HepG2 (cell line): Measurements from ENCODE around the gene ABHD1. TPM values are rescaled to one million over a fixed set of nuclear protein-coding genes. Genes with fewer than 3 reads are reported as not detected.
A peak's percentile ranks its signal among the peaks of the same experiment; 100 is the strongest.

Experiments used
- CBX2 ChIP-seq, 2 experiments: fragments of 200-600 bp in 1 of 2; sonication (generic); formaldehyde crosslinking in 1 of 2; IDR thresholded peaks; 2 replicates each; pipeline versions ENCODE4 v1.7.0 to v1.8.1; 2018 to 2022; ENCODE audit warnings: low read depth in 2 of 2, low read length in 1 of 2, mild to moderate bottlenecking in 1 of 2, missing genetic modification reagents in 1 of 2
- CBX5 ChIP-seq: sonication (generic); formaldehyde crosslinking; IDR thresholded peaks from 2 replicates; pipeline ENCODE4 v1.4.0; 2020; ENCODE audit warnings: missing genetic modification reagents, borderline replicate concordance
- GTF2F1 ChIP-seq: fragments of 150-350 bp; IDR thresholded peaks from 2 replicates; pipeline ENCODE4 v1.6.1; 2014; ENCODE audit warnings: low read length
- HNRNPH1 ChIP-seq: fragments of 200-400 bp; formaldehyde crosslinking; optimal IDR thresholded peaks from 2 replicates; pipeline ENCODE3; 2017; ENCODE audit warnings: mild to moderate bottlenecking, low read depth, low read length
- MAZ ChIP-seq, 2 experiments: sonication (generic) in 1 of 2; formaldehyde crosslinking in 1 of 2; IDR thresholded peaks; 2 replicates each; pipeline versions ENCODE4 v1.5.0 to v1.6.1; 2012 to 2020; ENCODE audit warnings: low read depth in 2 of 2, mild to moderate bottlenecking in 2 of 2, borderline replicate concordance in 1 of 2, improper control_type of control experiment in 1 of 2, low read length in 1 of 2, missing genetic modification reagents in 1 of 2, moderate library complexity in 1 of 2
- NCOA1 ChIP-seq: sonication (generic); formaldehyde crosslinking; IDR thresholded peaks from 2 replicates; pipeline ENCODE4 v1.9.0; 2021; ENCODE audit warnings: missing genetic modification reagents
- PHB2 ChIP-seq: fragments of 450-650 bp; IDR thresholded peaks from 2 replicates; pipeline ENCODE4 v1.6.1; 2018; ENCODE audit not compliant: partially characterized antibody
- PHF20 ChIP-seq: sonication (generic); formaldehyde crosslinking; IDR thresholded peaks from 2 replicates; pipeline ENCODE4 v1.5.0; 2020; ENCODE audit warnings: mild to moderate bottlenecking, missing genetic modification reagents
- RXRB ChIP-seq: IDR thresholded peaks from 2 replicates; pipeline ENCODE4 v1.6.1; 2016; ENCODE audit warnings: borderline replicate concordance, missing genetic modification reagents, missing compliant biosample characterization
- SIN3B ChIP-seq: fragments of 150-350 bp; IDR thresholded peaks from 2 replicates; pipeline ENCODE4 v1.6.1; 2014; ENCODE audit warnings: low read length
- SP140L ChIP-seq: sonication (generic); formaldehyde crosslinking; IDR thresholded peaks from 2 replicates; pipeline ENCODE4 v1.4.0; 2020; ENCODE audit warnings: missing genetic modification reagents, borderline replicate concordance
- SRSF1 ChIP-seq: fragments of 200-400 bp; formaldehyde crosslinking; optimal IDR thresholded peaks from 2 replicates; pipeline ENCODE3; 2017; ENCODE audit warnings: mild to moderate bottlenecking, low read depth, low read length, moderate library complexity
- ZFX ChIP-seq: sonication (generic); formaldehyde crosslinking; IDR thresholded peaks from 2 replicates; pipeline ENCODE4 v1.4.0; 2020; ENCODE audit warnings: mild to moderate bottlenecking, low read depth, missing genetic modification reagents, moderate library complexity
- ZNF263 ChIP-seq: sonication (generic); formaldehyde crosslinking; IDR thresholded peaks from 2 replicates; pipeline ENCODE4 v1.4.0; 2020; ENCODE audit warnings: missing genetic modification reagents
- ZNF317 ChIP-seq: sonication (generic); formaldehyde crosslinking; IDR thresholded peaks from 2 replicates; pipeline ENCODE4 v1.5.0; 2020; ENCODE audit warnings: mild to moderate bottlenecking, missing genetic modification reagents
- ZNF333 ChIP-seq: sonication (generic); formaldehyde crosslinking; IDR thresholded peaks from 2 replicates; pipeline ENCODE4 v1.4.0; 2020; ENCODE audit warnings: mild to moderate bottlenecking, missing genetic modification reagents, borderline replicate concordance
- ZNF598 ChIP-seq: sonication (generic); formaldehyde crosslinking; IDR thresholded peaks from 2 replicates; pipeline ENCODE4 v1.5.1; 2020; ENCODE audit warnings: mild to moderate bottlenecking, missing genetic modification reagents, borderline replicate concordance
- polyA plus RNA-seq, 8 experiments: library from polyadenylated mRNA; depleted of rRNA in 3 of 8; stranded (reverse) in 7 of 8; unstranded in 1 of 8; fragments of >200 nt; fragmentation: Illumina TruSeq in 4 of 8; extraction: Trizol in 4 of 8; gene quantifications; 2 replicates each; pipeline versions ENCODE4 v1.2.1 to v1.2.3, GENCODE V29; 2011 to 2016; ENCODE audit warnings: low read depth in 4 of 8, missing spikeins in 1 of 8, mixed read lengths in 1 of 8; ENCODE audit not compliant: insufficient read depth in 1 of 8
- total RNA-seq, 5 experiments: library from RNA; depleted of rRNA; stranded (reverse); fragments of >200 nt; fragmentation: Illumina TruSeq; extraction: Trizol; gene quantifications; 2 replicates each; pipeline ENCODE4 v1.2.3, GENCODE V29; 2016; ENCODE audit warnings: low read depth in 1 of 5
- TF ChIP-seq, protein P1 (sequence below): sonication (generic); formaldehyde crosslinking; IDR thresholded peaks from 2 replicates; pipeline ENCODE4 v1.5.0; 2020; ENCODE audit warnings: missing genetic modification reagents
- TF ChIP-seq, protein P2 (sequence below): sonication (generic); formaldehyde crosslinking; IDR thresholded peaks from 2 replicates; pipeline ENCODE4 v1.4.0; 2020; ENCODE audit warnings: missing genetic modification reagents
- TF ChIP-seq, protein P3 (sequence below): sonication (generic); formaldehyde crosslinking; IDR thresholded peaks from 2 replicates; pipeline ENCODE4 v1.5.0; 2020; ENCODE audit warnings: missing genetic modification reagents
- TF ChIP-seq, protein P4 (sequence below): sonication (generic); formaldehyde crosslinking; IDR thresholded peaks from 2 replicates; pipeline ENCODE4 v1.8.0; 2022; ENCODE audit warnings: low read depth, missing genetic modification reagents
- TF ChIP-seq, protein P5 (sequence below): IDR thresholded peaks from 2 replicates; pipeline ENCODE4 v1.6.1; 2016; ENCODE audit warnings: missing compliant biosample characterization, missing genetic modification reagents, borderline replicate concordance

The ABHD1 gene
- total and polyA plus RNA-seq, 2 of the 13 experiments (the other 11 are each of a cell fraction or from before 2014, with no cell fraction given) = 0.04 to 0.81 TPM

DNA sequence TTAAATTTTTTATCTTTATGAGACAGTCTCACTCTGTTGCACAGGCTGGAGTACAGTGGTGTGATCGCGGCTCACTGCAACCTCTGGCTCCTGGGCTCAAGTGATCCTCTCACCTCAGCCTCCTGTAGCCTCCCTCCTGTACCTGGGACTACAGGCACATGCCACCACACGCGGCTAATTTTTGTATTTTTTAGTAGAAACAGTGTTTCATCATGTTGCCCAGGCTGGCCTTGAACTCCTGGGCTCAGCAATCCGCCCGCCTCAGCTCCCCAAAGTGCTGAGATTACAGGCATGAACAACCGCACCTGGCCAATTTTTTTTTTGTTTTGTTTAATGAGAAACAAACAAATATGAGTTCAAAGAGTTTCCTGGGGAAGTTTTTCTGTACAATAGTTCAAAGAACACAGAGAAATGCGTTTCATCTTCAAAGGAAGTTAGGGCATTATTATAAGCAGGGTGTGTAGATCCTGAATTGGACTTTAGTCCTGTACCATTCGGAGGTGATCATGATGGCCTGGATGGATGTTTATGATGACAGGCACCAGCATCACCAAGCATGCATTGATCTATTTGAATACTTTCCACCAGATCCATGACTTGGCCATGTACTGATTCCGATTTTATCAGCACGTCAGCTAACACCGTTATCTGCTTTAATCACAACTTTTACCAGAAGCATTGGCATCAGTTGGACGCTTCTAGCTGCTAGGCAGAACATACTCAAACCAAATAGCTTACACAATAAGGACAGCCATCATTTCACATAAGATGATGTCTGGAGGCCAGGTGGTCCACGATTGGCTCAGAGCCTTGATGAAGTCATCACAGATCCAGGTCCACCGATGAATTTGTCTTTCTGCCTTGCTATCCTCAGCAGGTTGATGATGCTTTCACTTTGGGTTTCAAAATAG is 54.1 kb downstream of the ABHD1 start (continued):
- TF ChIP-seq, protein P1, sequence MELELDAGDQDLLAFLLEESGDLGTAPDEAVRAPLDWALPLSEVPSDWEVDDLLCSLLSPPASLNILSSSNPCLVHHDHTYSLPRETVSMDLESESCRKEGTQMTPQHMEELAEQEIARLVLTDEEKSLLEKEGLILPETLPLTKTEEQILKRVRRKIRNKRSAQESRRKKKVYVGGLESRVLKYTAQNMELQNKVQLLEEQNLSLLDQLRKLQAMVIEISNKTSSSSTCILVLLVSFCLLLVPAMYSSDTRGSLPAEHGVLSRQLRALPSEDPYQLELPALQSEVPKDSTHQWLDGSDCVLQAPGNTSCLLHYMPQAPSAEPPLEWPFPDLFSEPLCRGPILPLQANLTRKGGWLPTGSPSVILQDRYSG (CRISPR knock-in tag) = no peak; the same call in 1 of the 2 replicates
- TF ChIP-seq SIN3B = no peak
- TF ChIP-seq, protein P2, sequence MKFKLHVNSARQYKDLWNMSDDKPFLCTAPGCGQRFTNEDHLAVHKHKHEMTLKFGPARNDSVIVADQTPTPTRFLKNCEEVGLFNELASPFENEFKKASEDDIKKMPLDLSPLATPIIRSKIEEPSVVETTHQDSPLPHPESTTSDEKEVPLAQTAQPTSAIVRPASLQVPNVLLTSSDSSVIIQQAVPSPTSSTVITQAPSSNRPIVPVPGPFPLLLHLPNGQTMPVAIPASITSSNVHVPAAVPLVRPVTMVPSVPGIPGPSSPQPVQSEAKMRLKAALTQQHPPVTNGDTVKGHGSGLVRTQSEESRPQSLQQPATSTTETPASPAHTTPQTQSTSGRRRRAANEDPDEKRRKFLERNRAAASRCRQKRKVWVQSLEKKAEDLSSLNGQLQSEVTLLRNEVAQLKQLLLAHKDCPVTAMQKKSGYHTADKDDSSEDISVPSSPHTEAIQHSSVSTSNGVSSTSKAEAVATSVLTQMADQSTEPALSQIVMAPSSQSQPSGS (CRISPR knock-in tag) = peak; percentile 79
- TF ChIP-seq ZFX (CRISPR knock-in tag) = no peak
- TF ChIP-seq SRSF1 = no peak
- TF ChIP-seq ZNF317 (CRISPR knock-in tag) = peak; percentile 76
- no peak for TF ChIP-seq GTF2F1
- TF ChIP-seq CBX2 (IDR thresholded peaks at IDR 0.05; ENCODE audit: low read depth, low read length) = no peak
- TF ChIP-seq CBX2 (CRISPR knock-in tag; IDR thresholded peaks at IDR 0.05; ENCODE audit: low read depth) = no peak; the same call in 1 of the 2 replicates
- peak; percentile 94 for TF ChIP-seq RXRB (CRISPR knock-in tag)
- TF ChIP-seq HNRNPH1 = no peak
- peak; percentile 92; the same call in 1 of the 2 replicates for TF ChIP-seq NCOA1
- no peak for TF ChIP-seq ZNF333 (CRISPR knock-in tag)
- no peak for TF ChIP-seq PHF20 (CRISPR knock-in tag)
- TF ChIP-seq PHB2 = no peak
- no peak for TF ChIP-seq MAZ (IDR thresholded peaks at IDR 0.05; ENCODE audit: borderline replicate concordance, low read depth, low read length)
- peak; percentile 74 for TF ChIP-seq MAZ (CRISPR knock-in tag; IDR thresholded peaks at IDR 0.05; ENCODE audit: low read depth)
- no peak for TF ChIP-seq SP140L (CRISPR knock-in tag)
- TF ChIP-seq ZNF598 = no peak
- TF ChIP-seq, protein P3, sequence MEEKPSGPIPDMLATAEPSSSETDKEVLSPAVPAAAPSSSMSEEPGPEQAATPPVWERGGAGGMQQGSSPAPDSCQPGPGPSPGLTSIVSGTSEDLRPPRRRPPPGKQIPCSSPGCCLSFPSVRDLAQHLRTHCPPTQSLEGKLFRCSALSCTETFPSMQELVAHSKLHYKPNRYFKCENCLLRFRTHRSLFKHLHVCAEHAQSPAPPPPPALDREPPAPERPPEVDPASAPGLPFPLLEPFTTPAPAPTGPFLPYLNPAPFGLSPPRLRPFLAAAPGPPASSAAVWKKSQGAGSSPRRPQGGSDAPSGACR (CRISPR knock-in tag) = no peak
- peak; percentile 33; the same call in 1 of the 2 replicates for TF ChIP-seq CBX5 (CRISPR knock-in tag)
- TF ChIP-seq, protein P4, sequence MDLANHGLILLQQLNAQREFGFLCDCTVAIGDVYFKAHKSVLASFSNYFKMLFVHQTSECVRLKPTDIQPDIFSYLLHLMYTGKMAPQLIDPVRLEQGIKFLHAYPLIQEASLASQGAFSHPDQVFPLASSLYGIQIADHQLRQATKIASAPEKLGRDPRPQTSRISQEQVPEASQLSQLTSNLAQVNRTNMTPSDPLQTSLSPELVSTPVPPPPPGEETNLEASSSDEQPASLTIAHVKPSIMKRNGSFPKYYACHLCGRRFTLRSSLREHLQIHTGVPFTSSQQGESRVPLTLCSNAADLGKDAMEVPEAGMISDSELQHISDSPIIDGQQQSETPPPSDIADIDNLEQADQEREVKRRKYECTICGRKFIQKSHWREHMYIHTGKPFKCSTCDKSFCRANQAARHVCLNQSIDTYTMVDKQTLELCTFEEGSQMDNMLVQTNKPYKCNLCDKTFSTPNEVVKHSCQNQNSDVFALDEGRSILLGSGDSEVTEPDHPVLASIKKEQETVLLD (CRISPR knock-in tag) = peak; percentile 69; the same call in 1 of the 2 replicates
- TF ChIP-seq ZNF263 = peak; percentile 53; the same call in 1 of the 2 replicates
- TF ChIP-seq, protein P5, sequence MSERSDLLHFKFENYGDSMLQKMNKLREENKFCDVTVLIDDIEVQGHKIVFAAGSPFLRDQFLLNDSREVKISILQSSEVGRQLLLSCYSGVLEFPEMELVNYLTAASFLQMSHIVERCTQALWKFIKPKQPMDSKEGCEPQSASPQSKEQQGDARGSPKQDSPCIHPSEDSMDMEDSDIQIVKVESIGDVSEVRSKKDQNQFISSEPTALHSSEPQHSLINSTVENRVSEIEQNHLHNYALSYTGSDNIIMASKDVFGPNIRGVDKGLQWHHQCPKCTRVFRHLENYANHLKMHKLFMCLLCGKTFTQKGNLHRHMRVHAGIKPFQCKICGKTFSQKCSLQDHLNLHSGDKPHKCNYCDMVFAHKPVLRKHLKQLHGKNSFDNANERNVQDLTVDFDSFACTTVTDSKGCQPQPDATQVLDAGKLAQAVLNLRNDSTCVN (CRISPR knock-in tag) = no peak; the same call in 1 of the 2 replicates
